Nephron (organoid): ENCODE results near the gene DMBT1.
"Not testable (repeated sequence)": the region's sequence is repeated elsewhere in the genome, so short reads cannot be mapped to it uniquely, and the experiment has no call there.

ENCODE experiments used
- H3K27ac Mint-ChIP-seq, 3 experiments: 2 replicates each; pipeline ENCODE4 v1.8.0; 2020; ENCODE audit warnings: mixed read lengths in 3 of 3, mild to moderate bottlenecking in 2 of 3, moderate library complexity in 1 of 3
- H3K27me3 Mint-ChIP-seq: 2 replicates; pipeline ENCODE4 v1.8.0; 2021; ENCODE audit warnings: low read depth, mild to moderate bottlenecking, moderate library complexity, mixed read lengths
- H3K36me3 Mint-ChIP-seq: 2 replicates; pipeline ENCODE4 v1.8.0; 2020; ENCODE audit warnings: low read depth, mixed read lengths
- H3K4me1 Mint-ChIP-seq: 2 replicates; pipeline ENCODE4 v1.8.0; 2020; ENCODE audit warnings: mixed read lengths
- H3K4me3 Mint-ChIP-seq, 3 experiments: 2 replicates each; pipeline ENCODE4 v1.8.0; 2020; ENCODE audit warnings: mild to moderate bottlenecking in 3 of 3, mixed read lengths in 3 of 3, moderate library complexity in 2 of 3
- H3K9me3 Mint-ChIP-seq: 2 replicates; pipeline ENCODE4 v1.8.0; 2020; ENCODE audit warnings: mixed read lengths
- TF ChIP-seq, protein P1 (sequence below), 3 experiments: fragments of 200-600 bp; sonication (generic); IDR thresholded peaks; one replicate each; pipeline ENCODE4 v1.5.0; 2021; ENCODE audit warnings: antibody characterized with exemption in 3 of 3; ENCODE audit not compliant: unreplicated experiment in 3 of 3

DMBT1 gene

GRCh38 chr10:122618461-122619165, 58.1 kb downstream of the DMBT1 start:
- Mint-ChIP-seq H3K36me3 (no peaks in the 10 kb centered on the region), H3K9me3 (peaks cover 4% of the 10 kb centered on the region), H3K4me3 (no peak overlapping the region), H3K27me3 (peaks cover 16% of the 10 kb centered on the region), H3K27ac (no peak overlapping the region), H3K4me1 (no peaks in the 10 kb centered on the region)
- TF ChIP-seq, protein P1, sequence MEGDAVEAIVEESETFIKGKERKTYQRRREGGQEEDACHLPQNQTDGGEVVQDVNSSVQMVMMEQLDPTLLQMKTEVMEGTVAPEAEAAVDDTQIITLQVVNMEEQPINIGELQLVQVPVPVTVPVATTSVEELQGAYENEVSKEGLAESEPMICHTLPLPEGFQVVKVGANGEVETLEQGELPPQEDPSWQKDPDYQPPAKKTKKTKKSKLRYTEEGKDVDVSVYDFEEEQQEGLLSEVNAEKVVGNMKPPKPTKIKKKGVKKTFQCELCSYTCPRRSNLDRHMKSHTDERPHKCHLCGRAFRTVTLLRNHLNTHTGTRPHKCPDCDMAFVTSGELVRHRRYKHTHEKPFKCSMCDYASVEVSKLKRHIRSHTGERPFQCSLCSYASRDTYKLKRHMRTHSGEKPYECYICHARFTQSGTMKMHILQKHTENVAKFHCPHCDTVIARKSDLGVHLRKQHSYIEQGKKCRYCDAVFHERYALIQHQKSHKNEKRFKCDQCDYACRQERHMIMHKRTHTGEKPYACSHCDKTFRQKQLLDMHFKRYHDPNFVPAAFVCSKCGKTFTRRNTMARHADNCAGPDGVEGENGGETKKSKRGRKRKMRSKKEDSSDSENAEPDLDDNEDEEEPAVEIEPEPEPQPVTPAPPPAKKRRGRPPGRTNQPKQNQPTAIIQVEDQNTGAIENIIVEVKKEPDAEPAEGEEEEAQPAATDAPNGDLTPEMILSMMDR (IDR thresholded peaks at IDR 0.05; ENCODE audit: unreplicated experiment in 3 of 3): no peak

DNA sequence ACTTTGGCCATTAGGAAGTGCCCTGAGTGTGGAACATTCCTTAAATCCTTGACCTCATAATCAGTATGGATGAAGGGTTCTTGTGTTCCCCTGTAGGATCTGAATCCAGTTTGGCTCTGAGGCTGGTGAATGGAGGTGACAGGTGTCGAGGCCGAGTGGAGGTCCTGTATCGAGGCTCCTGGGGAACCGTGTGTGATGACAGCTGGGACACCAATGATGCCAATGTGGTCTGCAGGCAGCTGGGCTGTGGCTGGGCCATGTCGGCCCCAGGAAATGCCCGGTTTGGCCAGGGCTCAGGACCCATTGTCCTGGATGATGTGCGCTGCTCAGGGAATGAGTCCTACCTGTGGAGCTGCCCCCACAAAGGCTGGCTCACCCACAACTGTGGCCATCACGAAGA, 60.4 kb downstream of the DMBT1 start:
- peaks cover 16% of the 10 kb centered on the region for H3K27me3 Mint-ChIP-seq
- not testable (repeated sequence) for H3K9me3 Mint-ChIP-seq, H3K36me3 Mint-ChIP-seq, H3K27ac Mint-ChIP-seq, H3K4me1 Mint-ChIP-seq, H3K4me3 Mint-ChIP-seq

- Mint-ChIP-seq H3K4me3 (no peak overlapping the region), H3K27ac (no peak overlapping the region), H3K27me3 (peaks cover 16% of the 10 kb centered on the region), H3K9me3 (peaks cover 4% of the 10 kb centered on the region), H3K36me3 (no peaks in the 10 kb centered on the region), H3K4me1 (no peaks in the 10 kb centered on the region)
- TF ChIP-seq, protein P1 (IDR thresholded peaks at IDR 0.05; ENCODE audit: unreplicated experiment in 3 of 3): no peak
Observed at GRCh38 chr10:122624546-122624945, 64.0 kb downstream of the DMBT1 start.

GRCh38 chr10:122630526-122630925, 70.0 kb downstream of the DMBT1 start:
- TF ChIP-seq, protein P1 (IDR thresholded peaks at IDR 0.05; ENCODE audit: unreplicated experiment in 3 of 3): no peak
- Mint-ChIP-seq H3K27me3 (peaks cover 12% of the 10 kb centered on the region), H3K36me3 (no peaks in the 10 kb centered on the region), H3K27ac (no peak overlapping the region), H3K4me1 (peaks cover 3% of the 10 kb centered on the region), H3K9me3 (no peaks in the 10 kb centered on the region), H3K4me3 (no peak overlapping the region)

GRCh38 chr10:122632031-122632430, 71.5 kb downstream of the DMBT1 start:
- Mint-ChIP-seq H3K27ac (no peak overlapping the region), H3K4me1 (peaks cover 7% of the 10 kb centered on the region), H3K9me3 (no peaks in the 10 kb centered on the region), H3K36me3 (no peaks in the 10 kb centered on the region), H3K4me3 (no peak overlapping the region), H3K27me3 (peaks cover 12% of the 10 kb centered on the region)
- TF ChIP-seq, protein P1 (IDR thresholded peaks at IDR 0.05; ENCODE audit: unreplicated experiment in 3 of 3): no peak

DNA sequence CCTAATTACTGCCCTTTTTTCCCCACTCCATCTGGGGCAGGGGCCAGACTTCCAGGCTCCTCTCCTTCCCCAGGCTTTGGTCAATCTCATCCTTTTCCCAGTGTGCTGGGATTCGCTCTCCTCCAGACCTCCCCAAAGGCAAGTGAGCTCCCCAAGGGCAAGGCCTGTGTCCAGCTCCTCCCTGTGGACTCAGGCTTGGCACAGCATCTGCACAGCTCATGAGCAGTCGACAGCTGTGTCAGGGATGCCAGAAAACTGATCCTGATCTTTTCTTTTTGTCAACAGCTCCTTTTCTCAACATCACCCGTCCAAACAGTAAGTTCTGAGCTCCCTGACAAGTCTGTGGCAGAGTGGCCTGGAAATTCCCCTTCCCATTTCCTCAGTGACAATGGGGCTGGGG, 72.0 kb downstream of the DMBT1 start:
- TF ChIP-seq, protein P1 (IDR thresholded peaks at IDR 0.05; ENCODE audit: unreplicated experiment in 3 of 3): no peak
- H3K27me3 Mint-ChIP-seq: peaks cover 12% of the 10 kb centered on the region

More for the DNA sequence above, 72.0 kb downstream of the DMBT1 start:
- no peaks in the 10 kb centered on the region for H3K36me3 Mint-ChIP-seq
- no peaks in the 10 kb centered on the region for H3K9me3 Mint-ChIP-seq
- peaks cover 12% of the 10 kb centered on the region for H3K4me1 Mint-ChIP-seq
- no peak overlapping the region for H3K4me3 Mint-ChIP-seq
- H3K27ac Mint-ChIP-seq: no peak overlapping the region
